HG03460 (cell line): ENCODE results near the gene MEX3D.

Experiments used
- ATAC-seq: cut with Tn5 transposase; IDR thresholded peaks from one replicate; pipeline ENCODE4 v1.9.1; 2021; ENCODE audit not compliant: unreplicated experiment

MEX3D gene

GRCh38 chr19:1574354-1575136, 6.4 kb upstream of the MEX3D start:
- ATAC-seq, result no peak

- no peak for ATAC-seq
These were observed 4.7 kb upstream of the MEX3D start for GRCh38 chr19:1572795-1573194.

GRCh38 chr19:1571358-1571757, 3.2 kb upstream of the MEX3D start:
- no peak for ATAC-seq

GRCh38 chr19:1570836-1571235, 2.7 kb upstream of the MEX3D start:
- ATAC-seq, result no peak

- no peak for ATAC-seq
These were observed 1.9 kb upstream of the MEX3D start for GRCh38 chr19:1569997-1570396.

GRCh38 chr19:1567848-1568227, 287 bp downstream of the MEX3D start:
- no peak for ATAC-seq

- no peak for ATAC-seq
These were observed 843 bp downstream of the MEX3D start for GRCh38 chr19:1567116-1567847.

- no peak for ATAC-seq
These were observed 1.6 kb downstream of the MEX3D start for GRCh38 chr19:1566392-1567115.

- no peak for ATAC-seq
These were observed 4.9 kb downstream of the MEX3D start for GRCh38 chr19:1563251-1563650.

GRCh38 chr19:1561236-1561842, 6.8 kb downstream of the MEX3D start:
- ATAC-seq, result no peak

GRCh38 chr19:1560286-1560882, 7.7 kb downstream of the MEX3D start:
- no peak for ATAC-seq

- ATAC-seq, result no peak
These were observed 9.6 kb downstream of the MEX3D start for GRCh38 chr19:1558552-1558951.

- no peak for ATAC-seq
These were observed 11.6 kb downstream of the MEX3D start for GRCh38 chr19:1556390-1557070.

- ATAC-seq, result no peak
These were observed 12.4 kb downstream of the MEX3D start for GRCh38 chr19:1555487-1556389.

GRCh38 chr19:1554968-1555367, 13.2 kb downstream of the MEX3D start:
- ATAC-seq, result no peak

- no peak for ATAC-seq
These were observed 14.7 kb downstream of the MEX3D start for GRCh38 chr19:1553415-1553814.

- ATAC-seq, result no peak
These were observed 16.8 kb downstream of the MEX3D start for GRCh38 chr19:1551068-1552040.

GRCh38 chr19:1549332-1549945, 18.7 kb downstream of the MEX3D start:
- ATAC-seq, result no peak
